HCT116 (cell line): ENCODE results near the gene TBC1D16.

ENCODE experiments used
- CEBPB ChIP-seq: IDR thresholded peaks from 2 replicates; pipeline ENCODE4 v1.6.1; 2012; ENCODE audit warnings: low read depth
- CTCF ChIP-seq, 3 experiments: fragments of 200-600 bp in 1 of 3; sonication (generic) in 1 of 3; IDR thresholded peaks in 2 of 3; conservative IDR thresholded peaks in 1 of 3; 2 replicates each; pipeline ENCODE4 v1.5.1; 2012 to 2017; ENCODE audit warnings: low read depth in 2 of 3, low read length in 2 of 3, antibody characterized with exemption in 1 of 3, borderline replicate concordance in 1 of 3, control low read depth in 1 of 3, mild to moderate bottlenecking in 1 of 3, mixed read lengths in 1 of 3, mixed run types in 1 of 3, moderate library complexity in 1 of 3; ENCODE audit not compliant: insufficient read depth in 1 of 3
- EGR1 ChIP-seq: IDR thresholded peaks from 2 replicates; pipeline ENCODE4 v1.6.1; 2012; ENCODE audit warnings: low read depth
- POLR2A ChIP-seq: IDR thresholded peaks from 2 replicates; pipeline ENCODE4 v1.7.0; 2011; ENCODE audit warnings: borderline replicate concordance; ENCODE audit not compliant: insufficient read depth, insufficient read length; ENCODE audit errors: extremely low read depth
- RAD21 ChIP-seq: IDR thresholded peaks from 2 replicates; pipeline ENCODE4 v1.6.1; 2012; ENCODE audit warnings: low read depth, mild to moderate bottlenecking
- SIN3A ChIP-seq: IDR thresholded peaks from 2 replicates; pipeline ENCODE4 v1.6.1; 2012; ENCODE audit warnings: low read depth
- SP1 ChIP-seq: IDR thresholded peaks from 2 replicates; pipeline ENCODE4 v1.6.1; 2012; ENCODE audit warnings: low read depth
- YY1 ChIP-seq: IDR thresholded peaks from 2 replicates; pipeline ENCODE4 v1.6.1; 2011; ENCODE audit warnings: low read length, low read depth, moderate library complexity, mild to moderate bottlenecking; ENCODE audit not compliant: insufficient replicate concordance; ENCODE audit errors: extremely low read depth

DNA sequence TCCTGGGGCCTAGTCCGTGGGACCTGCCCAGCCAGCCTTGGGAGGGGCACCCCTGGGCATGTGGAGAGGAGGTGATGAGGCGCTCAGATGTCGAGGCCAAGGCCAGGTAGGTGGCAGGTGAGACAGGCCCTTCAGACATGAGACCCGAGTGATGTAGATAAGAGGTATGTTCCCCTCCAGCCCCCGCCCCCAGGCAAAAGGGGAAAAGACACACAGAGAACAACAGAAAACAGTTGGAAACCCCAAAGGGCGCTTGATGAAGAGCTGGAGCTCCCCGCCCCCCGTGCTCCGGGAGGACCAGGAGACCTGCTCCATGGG lies 101.1 kb downstream of the TBC1D16 start:
- TF ChIP-seq EGR1 = no peak
- no peak for TF ChIP-seq CTCF (IDR thresholded peaks at IDR 0.05 in 2 of 3, conservative IDR thresholded peaks at IDR 0.05 in 1 of 3; ENCODE audit: borderline replicate concordance in 1 of 3, insufficient read depth in 1 of 3, low read depth in 2 of 3, low read length in 2 of 3)
- TF ChIP-seq YY1 = no peak
- no peak for TF ChIP-seq POLR2A
- no peak for TF ChIP-seq CEBPB
- no peak for TF ChIP-seq RAD21
- TF ChIP-seq SIN3A = no peak
- TF ChIP-seq SP1 = no peak
